DND-41 (cell line): ENCODE data around the gene GLCCI1.

Experiments used
- CTCF ChIP-seq: IDR thresholded peaks from 2 replicates; pipeline ENCODE4 v1.5.1; 2012; ENCODE audit warnings: borderline replicate concordance, low read length, moderate library complexity, mild to moderate bottlenecking; ENCODE audit not compliant: poor library complexity, severe bottlenecking; ENCODE audit errors: extremely low read depth
- EZH2 ChIP-seq: IDR thresholded peaks from 3 replicates; pipeline ENCODE4 v1.6.1; 2012; ENCODE audit warnings: borderline replicate concordance, low read depth, mild to moderate bottlenecking, moderate library complexity, low read length, inconsistent platforms; ENCODE audit not compliant: severe bottlenecking

- TF ChIP-seq CTCF, result no peak
- no peak for TF ChIP-seq EZH2
These were observed 91.6 kb downstream of the GLCCI1 start for GRCh38 chr7:8060241-8060640.
